Ovary (tissue), 3 donors: ENCODE data around the gene ETV6.

Experiments used
- EP300 ChIP-seq: sonication (generic); formaldehyde crosslinking; IDR thresholded peaks from one replicate; pipeline ENCODE4 v1.6.1; 2017; ENCODE audit warnings: antibody characterized with exemption
- POLR2A ChIP-seq: fragments of 450-650 bp; IDR thresholded peaks from one replicate; pipeline ENCODE4 v1.6.1; 2017; ENCODE audit warnings: antibody characterized with exemption, mild to moderate bottlenecking, moderate library complexity
- TF ChIP-seq, protein P1 (sequence below), 3 donors: fragments of 450-650 bp in 2 of 3; fragments of 200-600 bp in 1 of 3; IDR thresholded peaks; one replicate each; pipeline versions ENCODE4 v1.5.1 to v1.8.0; 2016 to 2022; ENCODE audit warnings: antibody characterized with exemption in 3 of 3, mild to moderate bottlenecking in 1 of 3
- donor health status: DM: no; HTN: no; CAD: no.

DNA sequence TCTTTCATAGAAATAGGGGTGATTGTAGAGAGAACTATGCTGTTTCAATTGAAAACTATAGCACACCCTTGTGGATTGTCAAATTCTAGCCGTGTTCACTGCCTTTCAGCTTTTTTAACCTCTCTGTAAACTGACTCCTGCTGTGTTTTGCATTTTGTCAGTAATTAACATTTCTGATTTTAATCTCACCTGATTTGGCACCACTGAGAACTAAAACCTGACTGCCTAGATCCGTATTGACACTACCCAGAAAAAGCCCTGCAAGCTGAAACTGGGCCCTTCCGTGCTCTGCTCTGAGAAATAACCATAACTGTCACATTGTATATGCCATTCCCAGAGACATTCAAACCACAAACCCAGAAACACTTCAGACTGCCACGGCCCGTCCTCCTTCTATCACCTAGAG is 26.6 kb upstream of the ETV6 start:
- TF ChIP-seq, protein P1, sequence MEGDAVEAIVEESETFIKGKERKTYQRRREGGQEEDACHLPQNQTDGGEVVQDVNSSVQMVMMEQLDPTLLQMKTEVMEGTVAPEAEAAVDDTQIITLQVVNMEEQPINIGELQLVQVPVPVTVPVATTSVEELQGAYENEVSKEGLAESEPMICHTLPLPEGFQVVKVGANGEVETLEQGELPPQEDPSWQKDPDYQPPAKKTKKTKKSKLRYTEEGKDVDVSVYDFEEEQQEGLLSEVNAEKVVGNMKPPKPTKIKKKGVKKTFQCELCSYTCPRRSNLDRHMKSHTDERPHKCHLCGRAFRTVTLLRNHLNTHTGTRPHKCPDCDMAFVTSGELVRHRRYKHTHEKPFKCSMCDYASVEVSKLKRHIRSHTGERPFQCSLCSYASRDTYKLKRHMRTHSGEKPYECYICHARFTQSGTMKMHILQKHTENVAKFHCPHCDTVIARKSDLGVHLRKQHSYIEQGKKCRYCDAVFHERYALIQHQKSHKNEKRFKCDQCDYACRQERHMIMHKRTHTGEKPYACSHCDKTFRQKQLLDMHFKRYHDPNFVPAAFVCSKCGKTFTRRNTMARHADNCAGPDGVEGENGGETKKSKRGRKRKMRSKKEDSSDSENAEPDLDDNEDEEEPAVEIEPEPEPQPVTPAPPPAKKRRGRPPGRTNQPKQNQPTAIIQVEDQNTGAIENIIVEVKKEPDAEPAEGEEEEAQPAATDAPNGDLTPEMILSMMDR (IDR thresholded peaks at IDR 0.05) = no peak
- TF ChIP-seq POLR2A (no peak), EP300 (no peak)
